Activated CD4-positive, alpha-beta memory T cell treated with anti-CD3 and anti-CD28 coated beads, Interleukin-2, amount 10 ng/mL, durations not matched to agents 7 days and 5 days (primary cell): ENCODE measurements around the gene ZBTB8A. TPM values are rescaled to one million over a fixed set of nuclear protein-coding genes. Genes with fewer than 3 reads are reported as not detected.

Source experiments
- CTCF ChIA-PET: fragments of 350-600 bp; sonication (Branson Sonifier 250); formaldehyde crosslinking; loops from one replicate; lab custom pipeline; 2021; ENCODE audit warnings: antibody characterized with exemption, inconsistent platforms; lab: Charles Lee
- POLR2A ChIA-PET: fragments of 350-600 bp; sonication (Branson Sonifier 250); formaldehyde crosslinking; loops from one replicate; lab custom pipeline; 2021; ENCODE audit warnings: antibody characterized with exemption; lab: Charles Lee
- DNase-seq: peaks from one replicate; pipeline ENCODE4 v3.0.0-alpha.2; 2020
- H3K27ac Mint-ChIP-seq: one replicate; pipeline ENCODE4 v1.8.0; 2021; ENCODE audit warnings: mild to moderate bottlenecking, mixed read lengths
- H3K27me3 Mint-ChIP-seq: one replicate; pipeline ENCODE4 v1.8.0; 2021; ENCODE audit warnings: mixed read lengths
- H3K36me3 Mint-ChIP-seq: one replicate; pipeline ENCODE4 v1.8.0; 2021; ENCODE audit warnings: low read depth, mixed read lengths
- H3K4me1 Mint-ChIP-seq: one replicate; pipeline ENCODE4 v1.8.0; 2021; ENCODE audit warnings: mixed read lengths
- H3K4me3 Mint-ChIP-seq: one replicate; pipeline ENCODE4 v1.8.0; 2021; ENCODE audit warnings: mild to moderate bottlenecking, mixed read lengths
- H3K9me3 Mint-ChIP-seq: one replicate; pipeline ENCODE4 v1.8.0; 2021; ENCODE audit warnings: mixed read lengths
- total RNA-seq, 2 experiments: library from RNA; stranded (reverse); gene quantifications; one replicate each; pipeline ENCODE4 v1.2.3, GENCODE V29; 2021

Gene ZBTB8A
- under 1 TPM; 0.18 to 0.20 TPM for total RNA-seq

DNA sequence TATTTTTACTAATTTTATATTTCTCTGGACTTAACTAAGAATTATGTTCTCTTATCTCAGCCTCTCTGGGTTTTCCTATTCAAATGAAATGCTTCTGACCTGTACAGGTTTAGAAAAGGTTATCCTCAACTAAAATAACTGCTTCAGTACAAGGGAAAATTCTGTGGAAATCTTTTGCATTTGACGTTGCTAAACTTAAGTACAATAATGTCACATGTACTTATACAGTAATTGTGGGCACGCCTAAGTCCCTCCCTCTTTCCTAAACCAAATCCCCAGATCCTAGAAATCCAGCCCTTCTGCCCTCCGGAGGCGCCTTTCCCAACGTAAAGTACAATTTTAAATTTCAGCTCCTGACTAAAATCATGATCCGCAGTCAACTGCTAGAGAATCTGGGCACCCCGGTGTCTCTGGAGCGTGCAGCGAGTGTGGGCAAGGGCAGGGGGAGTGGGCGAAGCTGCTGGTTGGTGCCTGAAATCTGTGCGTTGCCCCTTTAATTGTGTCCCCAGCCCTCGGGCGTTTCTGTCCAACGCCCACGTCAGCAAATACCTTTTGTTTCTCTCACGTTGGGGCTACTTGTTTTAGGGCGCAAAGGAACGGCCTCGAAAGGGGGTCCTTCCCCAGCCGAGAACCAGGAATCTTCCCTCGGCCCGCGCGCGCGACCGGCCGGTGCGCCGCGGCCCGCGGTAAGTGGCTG is at the start of gene ZBTB8A:
TSS of gene ZBTB8A (plus strand) at position 541 of the 697 bp plus-strand sequence. CDS start 53,505 bp downstream, outside the sequence.
- Mint-ChIP-seq H3K4me1 (peaks cover 9% of the 10 kb centered on the region), H3K36me3 (peaks cover 2% of the 10 kb centered on the region), H3K27me3 (peaks cover 75% of the 10 kb centered on the region), H3K27ac (no peak within 1 kb of the TSS), H3K4me3 (peak within 1 kb of the TSS; percentile 70), H3K9me3 (no peaks in the 10 kb centered on the region)
- ChIA-PET POLR2A (interaction anchor here (0.9 kb wide), 1 partner anchor 67 kb away, joined by 3 read pairs; no protein-coding TSS in a partner anchor), CTCF (interaction anchor here (6.8 kb wide), 1 partner anchor 18 kb away, joined by 40 read pairs; no protein-coding TSS in a partner anchor)
- no peak for DNase-seq

DNA sequence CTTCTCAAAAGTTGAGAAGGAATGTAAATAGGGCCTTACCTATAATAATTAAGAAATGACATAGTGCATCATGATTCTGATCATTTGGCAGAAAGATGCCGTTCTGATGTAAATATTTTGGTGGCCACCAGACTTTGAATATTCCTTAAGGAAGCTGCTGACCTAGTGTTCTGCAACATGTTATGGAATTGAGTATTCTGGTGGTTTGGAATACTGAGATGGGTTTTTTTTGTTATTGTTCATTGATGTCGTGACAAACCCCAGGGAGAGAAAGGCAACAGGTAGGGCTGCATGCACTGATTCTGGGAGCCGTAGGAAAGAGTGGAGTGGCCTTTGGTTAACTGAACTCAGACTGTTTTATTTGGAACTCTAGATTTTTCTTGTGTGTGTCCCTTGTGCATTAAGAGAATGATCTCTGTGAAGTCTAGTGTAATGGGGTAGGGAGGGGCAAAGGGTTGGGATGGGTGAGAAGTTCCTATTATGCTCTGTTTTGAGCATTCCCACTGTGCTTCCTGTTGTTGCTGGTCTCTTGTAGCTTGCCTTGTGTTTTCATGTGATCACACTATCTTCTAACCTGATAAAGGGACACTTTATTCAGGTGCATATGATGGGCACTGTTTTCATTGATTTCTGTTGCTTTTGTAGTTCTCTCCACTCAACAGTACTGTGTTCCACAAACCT is 49.3 kb upstream of the ZBTB8A start:
- Mint-ChIP-seq H3K4me3 (no peak overlapping the region), H3K4me1 (no peaks in the 10 kb centered on the region), H3K9me3 (no peaks in the 10 kb centered on the region), H3K36me3 (no peaks in the 10 kb centered on the region), H3K27ac (no peak overlapping the region), H3K27me3 (peaks cover 28% of the 10 kb centered on the region)
- ChIA-PET POLR2A (no interaction called here), CTCF (no interaction called here)
- DNase-seq, result no peak

DNA sequence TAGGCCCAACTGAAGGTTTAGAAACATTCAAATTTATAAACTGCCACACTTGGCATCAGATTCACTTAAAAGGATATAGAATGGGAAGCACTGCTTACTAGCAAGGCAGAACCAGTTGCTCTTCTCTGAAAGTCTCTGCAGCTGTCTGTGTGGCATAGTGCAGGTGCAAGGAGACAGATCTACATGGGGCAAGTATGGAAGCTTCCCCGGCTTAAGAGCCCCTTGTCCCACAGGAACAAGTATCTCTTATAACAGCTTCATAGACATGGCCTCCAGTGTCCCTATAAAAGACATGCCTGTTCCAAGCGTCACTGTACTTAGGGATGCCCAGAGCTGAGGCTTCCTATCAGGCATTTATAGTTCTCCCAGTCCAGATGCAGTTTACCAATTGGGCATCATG is 47.8 kb upstream of the ZBTB8A start:
- no peak overlapping the region for H3K4me3 Mint-ChIP-seq
- no peaks in the 10 kb centered on the region for H3K9me3 Mint-ChIP-seq
- H3K4me1 Mint-ChIP-seq, result peaks cover 3% of the 10 kb centered on the region
- no peaks in the 10 kb centered on the region for H3K36me3 Mint-ChIP-seq
- peaks cover 28% of the 10 kb centered on the region for H3K27me3 Mint-ChIP-seq
- DNase-seq, result no peak
- ChIA-PET CTCF (no interaction called here), POLR2A (no interaction called here)
- no peak overlapping the region for H3K27ac Mint-ChIP-seq

DNA sequence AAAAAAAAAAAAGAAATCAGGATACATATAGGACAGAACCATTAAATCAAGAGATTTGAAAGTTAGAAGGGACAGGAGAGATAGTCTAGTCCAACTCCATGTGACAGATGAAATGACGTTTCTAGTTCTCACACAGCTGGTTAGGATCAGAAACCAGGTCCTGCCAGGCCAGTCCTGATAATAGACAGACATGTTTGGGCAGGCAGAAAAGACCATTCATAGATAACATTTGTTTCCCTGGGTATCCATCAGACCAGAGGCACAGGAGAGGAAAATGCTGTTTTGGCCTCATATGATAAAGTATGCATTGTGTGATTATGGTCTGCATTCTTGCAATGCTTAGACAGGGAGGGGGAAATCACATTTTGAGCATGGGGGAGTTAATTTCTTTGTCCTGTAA is 45.0 kb upstream of the ZBTB8A start:
- Mint-ChIP-seq H3K27ac (no peak overlapping the region), H3K9me3 (no peaks in the 10 kb centered on the region), H3K4me3 (no peak overlapping the region)

DNA sequence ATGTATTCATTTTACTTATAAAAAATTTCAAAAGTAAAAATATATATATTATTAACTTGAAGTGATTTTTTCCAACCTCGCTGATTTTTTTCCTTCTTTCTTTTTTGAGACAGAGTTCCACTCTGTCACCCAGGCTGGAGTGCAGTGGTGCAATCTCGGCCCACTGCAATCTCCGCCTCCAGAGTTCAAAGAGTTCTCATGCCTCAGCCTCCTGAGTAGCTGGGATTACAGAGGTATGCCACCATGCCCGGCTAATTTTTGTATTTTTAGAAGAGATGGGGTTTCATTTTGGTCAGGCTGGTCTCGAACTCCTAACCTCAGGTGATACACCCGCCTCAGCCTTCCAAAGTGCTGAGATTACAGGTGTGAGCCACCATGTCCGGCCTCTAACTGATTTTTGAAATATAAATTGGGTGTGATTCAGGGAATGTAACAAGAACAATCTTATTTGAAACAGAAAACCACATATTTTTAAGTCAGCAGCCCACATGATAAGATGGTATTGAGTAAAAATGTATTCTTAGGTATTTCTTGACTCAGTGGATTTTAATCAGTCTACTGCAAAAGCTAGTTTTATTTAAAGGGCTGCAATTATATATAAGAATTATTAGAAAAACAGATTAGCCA is 44.4 kb upstream of the ZBTB8A start:
- no peaks in the 10 kb centered on the region for H3K36me3 Mint-ChIP-seq
- no peak overlapping the region for H3K27ac Mint-ChIP-seq
- peaks cover 5% of the 10 kb centered on the region for H3K4me1 Mint-ChIP-seq
- H3K4me3 Mint-ChIP-seq, result no peak overlapping the region
- ChIA-PET CTCF (interaction anchor here (1.0 kb wide), 1 partner anchor 218 kb away, joined by 3 read pairs; no protein-coding TSS in a partner anchor), POLR2A (no interaction called here)
- H3K9me3 Mint-ChIP-seq, result no peaks in the 10 kb centered on the region
- H3K27me3 Mint-ChIP-seq, result peaks cover 37% of the 10 kb centered on the region
- no peak for DNase-seq

More for the DNA sequence above, 45.0 kb upstream of the ZBTB8A start:
- peaks cover 35% of the 10 kb centered on the region for H3K27me3 Mint-ChIP-seq
- DNase-seq, result no peak
- ChIA-PET CTCF (no interaction called here), POLR2A (no interaction called here)
- H3K4me1 Mint-ChIP-seq, result peaks cover 3% of the 10 kb centered on the region
- no peaks in the 10 kb centered on the region for H3K36me3 Mint-ChIP-seq

DNA sequence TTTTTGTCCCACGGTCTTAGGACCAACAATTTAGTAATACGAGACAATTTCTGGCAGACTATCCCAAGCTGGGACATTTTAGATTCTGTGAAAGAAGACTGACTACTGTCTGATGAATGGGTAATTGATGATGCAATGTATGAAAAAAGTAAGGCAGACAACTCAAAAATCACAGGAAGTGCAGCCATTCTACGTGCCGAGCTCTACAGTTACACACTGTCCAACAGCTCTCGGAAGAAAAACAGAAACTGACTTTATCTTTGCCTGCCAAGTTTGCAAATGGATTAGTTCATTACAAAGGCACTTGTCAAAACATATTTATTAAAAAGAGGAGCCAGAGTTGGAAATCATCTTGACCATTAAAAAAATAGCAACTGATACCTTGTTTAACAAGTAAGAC is 43.1 kb upstream of the ZBTB8A start:
- ChIA-PET CTCF (interaction anchor here (1.0 to 1.8 kb wide), 2 partner anchors 24 to 216 kb away, joined by 3 to 7 read pairs; no protein-coding TSS in a partner anchor), POLR2A (no interaction called here)
- no peak overlapping the region for H3K27ac Mint-ChIP-seq

DNA sequence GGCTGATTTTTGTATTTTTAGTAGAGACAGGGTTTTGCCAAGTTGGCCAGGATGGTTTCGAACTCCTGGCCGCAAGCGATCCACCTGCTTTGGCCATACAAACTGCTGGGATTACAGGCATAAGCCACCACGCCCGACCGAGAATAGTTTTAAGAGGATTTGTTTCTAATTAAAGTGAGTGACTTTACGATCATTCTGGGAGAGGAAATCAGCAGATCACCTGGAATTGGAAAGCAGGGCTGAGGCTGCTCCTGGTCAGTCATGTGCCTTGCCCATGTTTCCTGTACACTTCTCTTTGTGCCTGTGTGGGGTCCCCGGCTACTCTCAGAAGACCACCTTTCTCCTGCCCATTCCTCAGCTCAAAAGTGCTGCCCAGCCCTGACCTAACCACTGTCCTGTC is 40.5 kb upstream of the ZBTB8A start:
- no peaks in the 10 kb centered on the region for H3K36me3 Mint-ChIP-seq
- CTCF ChIA-PET, result interaction anchor here (0.9 kb wide), 1 partner anchor 28 kb away, joined by 3 read pairs; no protein-coding TSS in a partner anchor
- peaks cover 11% of the 10 kb centered on the region for H3K4me1 Mint-ChIP-seq
- H3K4me3 Mint-ChIP-seq, result peak overlapping the region; percentile 26
- no peak overlapping the region for H3K27ac Mint-ChIP-seq
- POLR2A ChIA-PET, result no interaction called here
- H3K9me3 Mint-ChIP-seq, result no peaks in the 10 kb centered on the region
- peaks cover 45% of the 10 kb centered on the region for H3K27me3 Mint-ChIP-seq
- DNase-seq, result no peak

More for the DNA sequence above, 43.1 kb upstream of the ZBTB8A start:
- no peak for DNase-seq
- peaks cover 11% of the 10 kb centered on the region for H3K4me1 Mint-ChIP-seq
- no peak overlapping the region for H3K4me3 Mint-ChIP-seq
- H3K9me3 Mint-ChIP-seq, result no peaks in the 10 kb centered on the region
- H3K36me3 Mint-ChIP-seq, result no peaks in the 10 kb centered on the region
- peaks cover 36% of the 10 kb centered on the region for H3K27me3 Mint-ChIP-seq

DNA sequence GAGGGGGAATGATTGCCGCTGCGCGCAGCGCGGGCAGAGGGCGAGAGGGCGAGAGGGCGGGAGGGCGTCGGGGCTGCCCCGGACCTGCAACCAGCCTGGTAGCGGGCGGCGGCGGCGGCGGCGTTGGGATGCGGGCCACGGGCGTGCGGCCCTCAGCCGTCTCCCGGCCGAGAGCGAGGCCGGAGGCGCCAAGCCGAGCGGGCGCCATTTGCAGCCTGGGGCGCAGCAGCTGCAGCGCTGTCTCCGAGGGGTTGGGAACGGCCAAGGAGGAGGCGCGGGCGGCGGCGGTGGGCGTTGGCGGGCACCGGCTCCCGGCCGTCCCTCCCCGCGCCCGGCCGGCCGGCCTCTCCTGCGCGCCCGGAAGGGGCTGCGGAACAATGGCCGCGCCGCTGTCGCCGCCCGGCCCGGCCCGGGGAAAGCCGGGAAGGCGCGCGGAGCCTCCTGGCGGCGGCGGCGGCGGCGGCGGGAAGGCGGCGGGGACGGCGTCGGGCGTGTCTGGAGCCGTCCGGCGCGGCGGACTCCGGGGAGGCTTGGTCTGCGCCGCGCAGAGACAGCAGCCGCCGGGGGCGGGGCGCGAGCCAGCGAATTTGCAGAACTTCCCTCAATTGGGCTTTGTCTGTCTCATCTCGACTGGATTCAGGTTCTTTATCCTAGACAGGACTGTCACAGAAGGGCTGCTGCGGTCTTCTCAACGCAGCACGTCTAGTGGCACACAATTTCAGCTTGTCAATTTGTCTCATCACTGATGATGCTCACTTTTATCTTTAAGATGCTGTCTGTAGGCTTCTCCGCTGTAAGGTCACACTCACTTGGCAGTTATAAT is 38.6 kb upstream of the ZBTB8A start:
- H3K4me1 Mint-ChIP-seq, result peaks cover 11% of the 10 kb centered on the region
- peak overlapping the region; percentile 72 for H3K4me3 Mint-ChIP-seq
- H3K9me3 Mint-ChIP-seq, result no peaks in the 10 kb centered on the region
- H3K27me3 Mint-ChIP-seq, result peaks cover 47% of the 10 kb centered on the region
- DNase-seq, result peak; percentile 28
- no peaks in the 10 kb centered on the region for H3K36me3 Mint-ChIP-seq
- CTCF ChIA-PET, result interaction anchor here (1.1 kb wide), 1 partner anchor 20 kb away, joined by 8 read pairs; no protein-coding TSS in a partner anchor
- POLR2A ChIA-PET, result no interaction called here
- H3K27ac Mint-ChIP-seq, result no peak overlapping the region

DNA sequence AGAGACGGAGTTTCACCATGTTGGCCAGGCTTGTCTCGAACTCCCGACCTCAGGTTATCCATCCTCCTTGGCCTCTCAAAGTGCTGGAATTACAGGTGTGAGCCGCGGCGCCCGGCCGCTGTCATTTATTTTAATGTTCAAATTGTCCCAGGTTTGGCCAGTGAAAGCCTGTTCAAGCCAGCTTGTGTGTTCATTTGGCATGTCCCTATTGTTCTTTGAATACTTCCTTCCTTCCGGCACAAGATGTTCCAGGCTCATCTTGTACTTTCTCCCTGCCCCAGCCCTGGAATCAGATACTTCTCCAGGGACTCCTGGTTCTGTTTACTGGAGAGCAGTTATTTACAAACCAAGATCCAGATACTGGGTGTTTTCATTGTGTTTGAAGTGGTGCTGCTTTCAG is 37.4 kb upstream of the ZBTB8A start:
- peaks cover 7% of the 10 kb centered on the region for H3K4me1 Mint-ChIP-seq
- DNase-seq, result no peak
- peaks cover 47% of the 10 kb centered on the region for H3K27me3 Mint-ChIP-seq
- ChIA-PET POLR2A (no interaction called here), CTCF (interaction anchor here (1.1 kb wide), 1 partner anchor 18 kb away, joined by 8 read pairs; no protein-coding TSS in a partner anchor)
- H3K36me3 Mint-ChIP-seq, result no peaks in the 10 kb centered on the region
- peak overlapping the region; percentile 16 for H3K4me3 Mint-ChIP-seq
- no peaks in the 10 kb centered on the region for H3K9me3 Mint-ChIP-seq
- H3K27ac Mint-ChIP-seq, result no peak overlapping the region

DNA sequence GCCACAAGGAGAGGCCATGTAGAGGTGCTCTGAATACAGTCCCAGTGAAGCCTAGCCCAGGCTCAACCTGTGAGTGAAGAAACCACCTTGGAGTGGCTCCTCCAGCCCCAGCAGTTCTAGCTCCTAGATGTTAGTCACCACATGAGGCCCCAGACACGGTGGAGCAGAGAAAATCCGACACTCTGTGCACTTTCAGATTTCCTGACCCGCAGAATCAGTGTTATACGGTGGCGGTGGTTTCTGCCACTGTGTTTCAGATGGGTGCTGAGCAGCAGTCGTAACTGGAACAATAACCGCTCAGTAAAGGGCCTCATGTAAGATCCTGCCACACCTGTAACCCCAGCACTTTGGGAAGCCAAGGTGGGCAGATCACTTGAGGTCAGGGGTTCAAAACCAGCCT is 36.1 kb upstream of the ZBTB8A start:
- Mint-ChIP-seq H3K4me3 (no peak overlapping the region), H3K9me3 (no peaks in the 10 kb centered on the region), H3K27ac (no peak overlapping the region), H3K27me3 (peaks cover 40% of the 10 kb centered on the region), H3K4me1 (peaks cover 7% of the 10 kb centered on the region), H3K36me3 (no peaks in the 10 kb centered on the region)
- no peak for DNase-seq
- CTCF ChIA-PET, result no interaction called here
- POLR2A ChIA-PET, result no interaction called here

DNA sequence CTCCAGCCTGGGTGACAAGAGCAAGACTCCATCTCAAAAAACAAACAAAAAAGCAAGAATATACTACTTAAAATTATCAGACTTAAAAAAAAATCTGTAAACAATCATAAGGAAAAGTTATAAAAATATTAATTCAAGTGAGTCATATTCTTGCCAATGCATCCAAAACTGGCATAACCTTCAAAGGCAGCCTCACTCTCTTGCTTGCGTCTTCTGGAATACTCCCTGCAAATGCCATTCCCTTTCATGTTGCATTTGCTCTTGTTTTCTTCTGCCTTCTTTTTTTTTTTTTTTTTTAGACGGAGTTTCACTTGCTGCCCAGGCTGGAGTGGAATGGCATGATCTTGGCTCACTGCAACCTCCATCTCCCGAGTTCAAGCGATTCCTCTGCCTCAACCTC is 32.2 kb upstream of the ZBTB8A start:
- Mint-ChIP-seq H3K27ac (no peak overlapping the region), H3K36me3 (no peaks in the 10 kb centered on the region), H3K27me3 (peaks cover 32% of the 10 kb centered on the region), H3K4me1 (no peaks in the 10 kb centered on the region), H3K4me3 (no peak overlapping the region), H3K9me3 (no peaks in the 10 kb centered on the region)
- CTCF ChIA-PET, result interaction anchor here (1.1 to 1.2 kb wide), 2 partner anchors 14 to 91 kb away, joined by 3 to 4 read pairs; no protein-coding TSS in a partner anchor
- POLR2A ChIA-PET, result no interaction called here
- DNase-seq, result no peak

DNA sequence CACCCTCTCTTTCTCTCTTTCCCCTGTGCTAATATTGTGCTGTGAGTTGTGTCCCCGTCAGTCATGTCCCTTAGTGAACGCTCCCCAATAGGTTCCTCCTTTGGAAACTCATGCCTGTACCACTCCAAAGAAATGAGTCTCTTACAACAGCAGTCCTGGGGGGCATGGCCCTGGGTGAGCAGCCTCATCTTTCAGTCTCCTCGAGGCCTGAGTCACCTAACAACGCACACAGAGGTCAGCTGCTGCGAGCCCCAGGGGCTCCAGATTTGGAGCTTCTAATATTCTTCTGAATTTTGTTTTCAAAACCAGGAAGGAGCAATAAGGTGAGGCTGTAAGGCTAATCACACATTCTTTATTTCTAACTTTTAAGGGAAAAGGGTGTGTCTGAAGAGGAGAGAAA is 30.5 kb upstream of the ZBTB8A start:
- POLR2A ChIA-PET, result no interaction called here
- Mint-ChIP-seq H3K36me3 (no peaks in the 10 kb centered on the region), H3K27me3 (peaks cover 30% of the 10 kb centered on the region), H3K4me3 (no peak overlapping the region), H3K9me3 (no peaks in the 10 kb centered on the region), H3K27ac (no peak overlapping the region), H3K4me1 (no peaks in the 10 kb centered on the region)
- no peak for DNase-seq
- CTCF ChIA-PET, result no interaction called here
